Measurements from ENCODE around the gene NUP210.

Gene NUP210

GRCh38 chr3:13372656-13373055, 47.5 kb downstream of the NUP210 start:
- DNase-seq, result no peak

GRCh38 chr3:13372126-13372525, 48.0 kb downstream of the NUP210 start:
- no peak for DNase-seq

GRCh38 chr3:13371100-13372075, 48.7 kb downstream of the NUP210 start:
- no peak for DNase-seq

- no peak for DNase-seq
These were observed 49.5 kb downstream of the NUP210 start for GRCh38 chr3:13370609-13371008.

DNA sequence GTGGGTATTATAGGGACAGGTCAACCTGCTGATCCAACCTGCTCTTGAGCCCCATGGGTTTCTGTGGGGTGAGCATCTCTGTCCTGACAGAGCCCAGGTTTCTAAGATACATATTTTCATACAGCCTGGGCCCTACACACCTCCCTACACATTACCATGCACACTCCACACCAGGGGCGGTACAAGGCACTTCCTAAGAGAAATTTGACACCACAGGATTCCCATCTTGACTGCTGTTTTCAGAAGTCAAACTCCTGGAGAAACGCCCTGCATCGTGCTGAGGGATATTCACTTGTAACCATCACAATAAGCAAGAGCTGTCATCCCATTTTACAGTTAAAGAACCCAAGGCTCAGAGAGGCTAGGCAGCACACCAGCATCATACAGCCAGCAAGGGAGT, 50.1 kb downstream of the NUP210 start:
- no peak for DNase-seq

DNA sequence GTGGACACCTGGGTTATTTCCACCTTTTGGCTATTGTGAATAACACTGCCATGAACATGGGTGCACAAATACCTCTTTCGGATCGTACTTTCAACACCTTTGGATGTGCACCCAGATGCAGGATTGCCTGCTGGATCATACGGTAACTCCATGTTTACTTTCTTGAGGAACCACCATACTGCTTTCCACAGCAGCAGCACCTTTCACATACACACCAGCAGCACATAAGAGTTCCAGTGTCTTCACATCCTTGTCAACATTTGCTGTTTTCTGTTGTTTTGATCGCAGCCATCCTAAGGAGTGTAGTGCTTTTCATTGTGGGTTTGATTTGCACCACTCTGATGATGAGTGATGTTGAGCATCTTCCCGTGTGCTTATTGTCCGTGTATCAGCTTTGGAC, 51.3 kb downstream of the NUP210 start:
- no peak for DNase-seq

GRCh38 chr3:13367728-13368127, 52.4 kb downstream of the NUP210 start:
- DNase-seq, result no peak

- no peak for DNase-seq
These were observed 54.4 kb downstream of the NUP210 start for GRCh38 chr3:13365390-13366379.

DNA sequence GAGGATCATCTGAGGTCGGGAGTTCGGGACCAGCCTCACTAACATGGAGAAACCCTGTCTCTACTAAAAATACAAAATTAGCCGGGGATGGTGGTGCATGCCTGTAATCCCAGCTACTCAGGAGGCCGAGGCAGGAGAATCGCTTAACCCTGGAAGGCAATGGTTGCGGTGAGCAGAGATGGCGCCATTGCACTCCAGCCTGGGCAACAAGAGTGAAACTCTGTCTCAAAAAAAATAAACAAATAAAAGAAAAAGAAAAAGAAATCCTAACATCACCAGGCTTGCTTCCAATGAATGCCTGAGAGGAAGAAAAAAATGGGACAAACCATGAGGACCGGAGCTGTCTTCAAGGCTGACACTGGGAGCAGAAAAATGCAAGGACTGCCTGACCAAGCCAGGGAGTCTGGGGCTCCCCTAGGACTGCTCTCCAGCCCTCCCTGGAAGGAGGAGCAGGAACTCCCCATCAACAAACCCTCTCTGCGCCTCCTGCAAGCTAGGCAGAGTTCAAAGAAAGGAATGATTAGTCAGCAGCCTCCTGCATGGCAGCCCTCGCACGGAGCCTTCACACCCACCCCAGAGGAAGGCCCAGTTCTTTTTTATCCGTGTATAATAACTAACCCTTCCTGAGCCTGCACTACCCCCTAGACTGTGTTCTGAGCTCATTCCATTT, 55.4 kb downstream of the NUP210 start:
- no peak for DNase-seq

GRCh38 chr3:13362551-13362950, 57.6 kb downstream of the NUP210 start:
- no peak for DNase-seq

DNA sequence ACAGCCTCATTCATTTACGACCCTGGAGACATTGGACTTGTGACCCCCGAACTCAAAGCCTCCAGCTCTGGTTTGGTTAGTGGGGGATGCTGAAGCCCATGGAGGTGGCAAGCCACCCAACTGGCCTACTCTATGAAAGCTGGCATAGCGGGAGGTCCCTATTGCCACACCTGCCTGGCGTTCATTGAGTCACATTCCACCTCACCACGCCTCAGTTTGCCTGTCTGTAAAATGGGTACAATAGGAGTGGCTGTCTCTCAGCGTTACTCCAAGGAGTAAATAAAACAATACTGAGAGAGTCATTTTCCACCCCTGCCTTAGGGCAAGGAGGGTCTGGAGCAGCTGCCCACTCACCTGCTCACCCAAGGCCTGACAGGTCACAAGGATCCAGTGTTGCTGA, 60.2 kb downstream of the NUP210 start:
- no peak for DNase-seq

- DNase-seq, result no peak
These were observed 61.5 kb downstream of the NUP210 start for GRCh38 chr3:13358643-13359042.

- no peak for DNase-seq
These were observed 62.1 kb downstream of the NUP210 start for GRCh38 chr3:13358051-13358450.

DNA sequence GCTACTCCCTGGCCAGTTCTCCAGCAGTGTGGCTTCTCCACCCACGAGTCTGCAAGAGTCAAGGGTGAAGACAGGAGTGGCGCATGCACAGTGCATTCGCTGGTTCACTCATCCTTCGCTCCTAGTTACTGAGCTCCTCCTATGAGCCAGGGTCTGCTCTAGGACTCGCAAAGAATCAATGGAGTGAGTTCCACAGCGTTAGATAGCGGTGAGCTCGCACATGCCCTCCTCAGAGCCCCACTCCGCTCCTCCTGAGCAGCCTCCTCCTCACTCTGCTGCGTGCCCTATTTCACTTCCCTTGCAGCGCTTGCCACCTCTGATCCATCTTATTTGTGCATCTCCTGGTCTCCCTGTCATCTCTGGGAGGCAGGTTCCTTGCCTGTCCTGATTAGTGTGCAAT, 63.0 kb downstream of the NUP210 start:
- DNase-seq, result no peak

GRCh38 chr3:13353936-13354542, 66.1 kb downstream of the NUP210 start:
- no peak for DNase-seq

DNA sequence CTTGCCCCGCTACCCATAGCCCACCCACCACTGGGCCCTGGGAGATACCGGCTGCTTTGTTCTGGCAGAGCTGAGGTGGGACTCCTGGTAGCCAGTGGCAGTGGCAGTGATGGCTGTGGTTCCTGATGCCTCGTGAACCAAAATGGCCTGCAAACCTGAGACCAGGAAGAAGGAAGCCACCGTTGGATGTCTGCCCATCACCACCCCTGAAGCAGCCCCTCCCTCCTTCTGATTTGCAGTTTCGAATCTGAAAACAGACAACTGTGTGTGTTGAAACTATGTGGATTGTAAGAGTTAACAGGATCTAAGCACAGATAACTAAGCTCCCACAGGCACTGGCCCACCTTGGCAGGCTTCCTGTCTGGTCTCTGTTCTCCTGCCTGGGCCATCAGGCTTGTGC, 66.6 kb downstream of the NUP210 start:
- no peak for DNase-seq

GRCh38 chr3:13352621-13353131, 67.4 kb downstream of the NUP210 start:
- no peak for DNase-seq

DNA sequence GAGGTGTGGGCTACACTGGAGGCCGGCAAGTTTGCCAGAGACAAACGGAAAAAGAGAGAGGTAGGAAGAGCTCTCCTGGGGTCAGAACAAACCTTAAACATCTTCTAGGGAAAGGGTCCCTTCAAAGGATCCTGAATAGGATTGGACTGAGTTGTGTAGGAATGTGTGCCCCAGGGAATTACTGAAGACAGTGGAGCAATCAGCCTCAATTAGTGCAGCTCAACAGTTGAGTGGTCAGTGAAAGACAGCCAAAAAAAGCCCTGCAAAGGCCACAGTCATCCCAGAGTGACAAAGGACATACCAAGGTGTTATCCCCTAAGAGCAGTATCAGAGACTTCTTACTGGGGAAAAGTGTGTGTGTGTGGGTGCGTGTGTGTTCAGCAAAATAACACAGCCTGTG, 70.3 kb downstream of the NUP210 start:
- DNase-seq, result no peak

DNA sequence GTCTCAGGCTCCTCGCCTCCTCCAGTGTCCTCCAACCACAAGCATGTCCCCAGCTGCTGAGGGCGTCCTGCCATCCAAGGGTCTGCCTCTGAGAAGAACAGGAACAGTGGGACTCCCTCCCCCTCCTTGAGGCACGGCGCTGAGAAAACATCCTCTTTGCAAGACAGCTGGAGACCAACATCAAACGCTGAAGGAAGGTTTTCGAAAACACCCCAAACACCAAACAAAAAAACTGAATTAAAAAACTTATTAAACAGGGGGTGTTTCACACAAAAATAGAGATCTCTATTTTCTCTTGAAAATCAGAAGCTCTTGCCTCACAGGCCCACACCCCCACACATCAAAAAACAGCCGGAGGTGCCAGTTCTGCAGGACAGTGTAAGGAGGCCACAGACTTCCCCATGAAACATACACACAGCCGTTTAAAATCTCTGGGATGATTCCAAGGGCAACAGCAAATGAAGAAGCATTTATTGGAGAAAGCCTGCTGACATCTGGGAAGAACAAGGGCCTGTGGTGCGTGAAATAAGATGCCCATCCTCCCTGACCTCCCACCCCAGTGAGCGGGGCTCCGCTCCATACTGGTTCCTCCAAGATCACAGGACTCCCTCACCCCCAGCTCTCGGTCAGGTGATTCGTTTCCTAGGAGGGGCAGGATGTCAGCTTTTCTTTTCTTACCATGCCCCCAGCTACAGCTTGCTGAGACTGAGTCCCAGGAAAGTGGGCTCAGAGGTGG, 71.3 kb downstream of the NUP210 start:
- DNase-seq, result no peak

- DNase-seq, result no peak
These were observed 72.0 kb downstream of the NUP210 start for GRCh38 chr3:13348100-13348499.

DNA sequence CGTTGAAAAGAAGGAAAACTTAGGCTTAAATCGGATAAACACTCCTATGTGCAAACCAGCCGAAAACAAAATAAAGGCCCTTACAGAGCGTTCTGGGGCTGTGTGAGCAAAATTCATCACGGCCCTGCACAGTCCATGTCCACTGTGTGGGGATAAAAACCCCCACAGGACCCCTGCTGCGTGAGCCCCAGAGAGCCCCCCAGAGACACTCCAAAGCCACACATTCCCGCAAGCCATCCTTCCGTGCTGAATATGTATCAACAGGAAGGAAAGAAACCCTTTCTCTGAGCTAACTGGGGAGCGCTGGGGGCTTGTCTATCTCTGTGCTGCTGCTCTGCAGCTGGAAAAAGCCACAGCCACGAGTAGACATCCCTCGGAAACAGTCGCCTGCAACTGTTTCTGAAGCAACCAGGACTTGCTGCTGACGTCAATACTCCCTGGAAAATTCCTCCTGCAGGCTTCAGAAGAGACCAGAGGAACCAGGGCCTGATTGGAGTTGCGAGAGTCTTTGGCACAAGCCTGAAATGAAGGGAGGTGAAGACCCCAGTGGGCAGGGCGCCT, 72.7 kb downstream of the NUP210 start:
- DNase-seq, result no peak

Data from NCI-H2029 (cell line).